ENCODE data around the gene POP5.
"Not testable (repeated sequence)": the region's sequence is repeated elsewhere in the genome, so short reads cannot be mapped to it uniquely, and the experiment has no call there.

Gene POP5

GRCh38 chr12:120618954-120619615 is 37.9 kb upstream of the POP5 start:
- no peak for DNase-seq (ENCODE audit: extremely low spot score)
- no peak for TF ChIP-seq CTCF (IDR thresholded peaks at IDR 0.05; ENCODE audit: control extremely low read depth, extremely low read depth, low read depth, missing control alignments)
- ChIA-PET POLR2A (no interaction called here), CTCF (interaction anchor here (1.1 kb wide), 1 partner anchor 28 kb away, joined by 3 read pairs; no protein-coding TSS in a partner anchor)

GRCh38 chr12:120617767-120618166 is 36.6 kb upstream of the POP5 start:
- CTCF ChIA-PET; DNase-seq (ENCODE audit: extremely low spot score); POLR2A ChIA-PET: not testable (repeated sequence)

GRCh38 chr12:120617193-120617592 is 36.0 kb upstream of the POP5 start:
- POLR2A ChIA-PET, CTCF ChIA-PET: not testable (repeated sequence)

GRCh38 chr12:120614848-120615247 is 33.6 kb upstream of the POP5 start:
- CTCF ChIA-PET = no interaction called here
- DNase-seq (ENCODE audit: extremely low spot score) = no peak
- POLR2A ChIA-PET = no interaction called here
- TF ChIP-seq CTCF (IDR thresholded peaks at IDR 0.05; ENCODE audit: control extremely low read depth, extremely low read depth, low read depth, missing control alignments) = no peak

More at GRCh38 chr12:120617193-120617592, 36.0 kb upstream of the POP5 start:
- not testable (repeated sequence) for DNase-seq (ENCODE audit: extremely low spot score)

GRCh38 chr12:120611534-120611933 is 30.3 kb upstream of the POP5 start:
- CTCF ChIA-PET; POLR2A ChIA-PET; DNase-seq (ENCODE audit: extremely low spot score): not testable (repeated sequence)

- DNase-seq (ENCODE audit: extremely low spot score) = no peak
- no peak for TF ChIP-seq CTCF (IDR thresholded peaks at IDR 0.05; ENCODE audit: control extremely low read depth, extremely low read depth, low read depth, missing control alignments)
- ChIA-PET POLR2A (no interaction called here), CTCF (interaction anchor here (0.9 to 1.2 kb wide), 2 partner anchors 28 to 36 kb away, joined by 3 to 4 read pairs; no protein-coding TSS in a partner anchor)
Observed at GRCh38 chr12:120610560-120610959, 29.4 kb upstream of the POP5 start.

- POLR2A ChIA-PET = interaction anchor here (0.6 kb wide), 1 partner anchor 38 kb away, joined by 6 read pairs; the partner anchor contains the start of gene CABP1
- DNase-seq (ENCODE audit: extremely low spot score) = not testable (repeated sequence)
- CTCF ChIA-PET = interaction anchor here (1.4 to 4.0 kb wide), 3 partner anchors 19 to 45 kb away, joined by 3 to 16 read pairs (median 8); no protein-coding TSS in a partner anchor
Observed at GRCh38 chr12:120602416-120602815, 21.2 kb upstream of the POP5 start.

- POLR2A ChIA-PET = interaction anchor here (0.5 kb wide), 1 partner anchor 753 kb away, joined by 3 read pairs; no protein-coding TSS in a partner anchor
- no peak for TF ChIP-seq CTCF (IDR thresholded peaks at IDR 0.05; ENCODE audit: control extremely low read depth, extremely low read depth, low read depth, missing control alignments)
- CTCF ChIA-PET = interaction anchor here (1.1 to 4.0 kb wide), 3 partner anchors 13 to 18 kb away, joined by 3 to 16 read pairs (median 4); partner anchors contain the start of gene POP5
- no peak for DNase-seq (ENCODE audit: extremely low spot score)
Observed at GRCh38 chr12:120599672-120600552, 18.7 kb upstream of the POP5 start.

Data from GM10248 (cell line).